DOHH2 (cell line): Measurements from ENCODE around the gene MINDY2.

Experiments
- H3F3A ChIP-seq: fragments of 200-600 bp; sonication (generic), shearing (Covaris generic); 2 replicates; pipeline ENCODE4 v1.6.0; 2016; ENCODE audit warnings: antibody characterized with exemption, mild to moderate bottlenecking; ENCODE audit not compliant: control insufficient read depth, insufficient read depth
- H3K27ac ChIP-seq: fragments of 200-600 bp; sonication (generic); 2 replicates; pipeline ENCODE4 v1.5.1; 2014; ENCODE audit warnings: low read depth, mild to moderate bottlenecking, low read length, moderate library complexity
- H3K27me3 ChIP-seq: fragments of 200-600 bp; sonication (generic); 2 replicates; pipeline ENCODE4 v1.6.1; 2014; ENCODE audit warnings: mild to moderate bottlenecking, low read length, mixed read lengths; ENCODE audit not compliant: control insufficient read depth
- H3K36me3 ChIP-seq: fragments of 200-600 bp; sonication (generic); 2 replicates; pipeline ENCODE4 v1.6.1; 2014; ENCODE audit warnings: mild to moderate bottlenecking, low read length, moderate library complexity, mixed read lengths; ENCODE audit not compliant: control insufficient read depth
- H3K4me1 ChIP-seq: fragments of 200-600 bp; sonication (generic); 2 replicates; pipeline ENCODE4 v1.6.1; 2014; ENCODE audit warnings: mild to moderate bottlenecking, low read length, mixed read lengths; ENCODE audit not compliant: control insufficient read depth
- H3K4me2 ChIP-seq: fragments of 200-600 bp; sonication (generic); 2 replicates; pipeline ENCODE4 v1.6.0; 2014; ENCODE audit warnings: mild to moderate bottlenecking, low read length, moderate library complexity
- H3K4me3 ChIP-seq: fragments of 200-600 bp; sonication (generic); 2 replicates; pipeline ENCODE4 v1.5.1; 2014; ENCODE audit warnings: mild to moderate bottlenecking, low read length, mixed read lengths
- H3K79me2 ChIP-seq: fragments of 200-600 bp; sonication (generic); 2 replicates; pipeline ENCODE4 v1.6.1; 2014; ENCODE audit warnings: mild to moderate bottlenecking, low read length, mixed read lengths; ENCODE audit not compliant: control insufficient read depth
- H3K9me2 ChIP-seq: fragments of 200-600 bp; sonication (generic); replicated peaks from 2 replicates; pipeline ENCODE4 v1.6.1; 2014; ENCODE audit warnings: mild to moderate bottlenecking, low read length, mixed read lengths; ENCODE audit not compliant: control insufficient read depth
- H3K9me3 ChIP-seq: fragments of 200-600 bp; sonication (generic); 2 replicates; pipeline ENCODE4 v1.6.1; 2014; ENCODE audit warnings: antibody characterized with exemption, low read length, mixed read lengths; ENCODE audit not compliant: control insufficient read depth, insufficient read depth
- H4K20me1 ChIP-seq: fragments of 200-600 bp; sonication (generic); 2 replicates; pipeline ENCODE4 v1.6.0; 2014; ENCODE audit warnings: low read depth, mild to moderate bottlenecking, antibody characterized with exemption, low read length, moderate library complexity; ENCODE audit not compliant: control insufficient read depth, insufficient read depth
- CTCF ChIP-seq: fragments of 200-600 bp; sonication (generic); IDR thresholded peaks from one replicate; pipeline ENCODE4 v1.5.1; 2014; ENCODE audit warnings: antibody characterized with exemption, mild to moderate bottlenecking, low read depth, low read length; ENCODE audit not compliant: poor library complexity, severe bottlenecking
- EZH2phosphoT487 ChIP-seq: fragments of 200-600 bp; sonication (generic); IDR thresholded peaks from 2 replicates; pipeline ENCODE4 v1.6.1; 2017; ENCODE audit warnings: borderline replicate concordance, mild to moderate bottlenecking, antibody characterized with exemption, low read length, moderate library complexity, mixed read lengths

Gene MINDY2

GRCh38 chr15:58898150-58898680 lies 127.1 kb downstream of the MINDY2 start:
- no peak overlapping the region for H3K4me2 ChIP-seq
- H3K79me2 ChIP-seq, result peaks cover 2% of the 10 kb centered on the region; the same call in 1 of the 2 replicates

GRCh38 chr15:58900631-58901030 lies 129.5 kb downstream of the MINDY2 start:
- no peaks in the 10 kb centered on the region for H4K20me1 ChIP-seq
- TF ChIP-seq CTCF (no peak), EZH2phosphoT487 (no peak)
- no peaks in the 10 kb centered on the region for H3K9me3 ChIP-seq
- H3K36me3 ChIP-seq, result peaks cover 80% of the 10 kb centered on the region
- H3K4me2 ChIP-seq, result no peak overlapping the region
- H3K27me3 ChIP-seq, result no peaks in the 10 kb centered on the region
- H3K4me3 ChIP-seq, result no peak overlapping the region
- peaks cover 6% of the 10 kb centered on the region for H3K79me2 ChIP-seq
- no peaks in the 10 kb centered on the region for H3F3A ChIP-seq
- no peak overlapping the region for H3K27ac ChIP-seq
- no peaks in the 10 kb centered on the region for H3K4me1 ChIP-seq
- H3K9me2 ChIP-seq, result no peaks in the 10 kb centered on the region

More at GRCh38 chr15:58898150-58898680, 127.1 kb downstream of the MINDY2 start:
- H3K4me1 ChIP-seq, result no peaks in the 10 kb centered on the region
- H3K36me3 ChIP-seq, result peaks cover 90% of the 10 kb centered on the region
- H3K9me3 ChIP-seq, result no peaks in the 10 kb centered on the region
- H3F3A ChIP-seq, result no peaks in the 10 kb centered on the region; the same call in 1 of the 2 replicates
- no peaks in the 10 kb centered on the region for H3K9me2 ChIP-seq
- H3K4me3 ChIP-seq, result no peak overlapping the region
- H3K27me3 ChIP-seq, result no peaks in the 10 kb centered on the region
- TF ChIP-seq CTCF (no peak), EZH2phosphoT487 (no peak)
- H3K27ac ChIP-seq, result no peak overlapping the region
- no peaks in the 10 kb centered on the region for H4K20me1 ChIP-seq

- H3K79me2 ChIP-seq, result peaks cover 37% of the 10 kb centered on the region
Measured at GRCh38 chr15:58908550-58909309, 137.6 kb downstream of the MINDY2 start.

More at GRCh38 chr15:58908550-58909309, 137.6 kb downstream of the MINDY2 start:
- Histone ChIP-seq H3F3A (peaks cover 5% of the 10 kb centered on the region), H3K27ac (no peak overlapping the region), H3K9me2 (no peaks in the 10 kb centered on the region), H3K9me3 (no peaks in the 10 kb centered on the region), H3K27me3 (no peaks in the 10 kb centered on the region), H3K36me3 (peaks cover 78% of the 10 kb centered on the region), H4K20me1 (0 out of 2 replicates have a peak, but pooled peaks cover 6% of the 10 kb centered on the region), H3K4me1 (no peaks in the 10 kb centered on the region), H3K4me2 (no peak overlapping the region), H3K4me3 (no peak overlapping the region)
- TF ChIP-seq EZH2phosphoT487 (no peak), CTCF (no peak)
